ENCODE measurements around the gene SEMA3G. TPM values are rescaled to one million over a fixed set of nuclear protein-coding genes. Genes with fewer than 3 reads are reported as not detected.

Gene SEMA3G
- total and polyA plus RNA-seq, 2 donors (not counting 1 experiment from before 2014, with no cell fraction given), result 0.02 to 0.17 TPM

- H3K79me2 ChIP-seq (ENCODE audit: control insufficient read depth, insufficient read depth, low read length), result no peaks in the 10 kb centered on the region
- no peaks in the 10 kb centered on the region for H4K20me1 ChIP-seq (ENCODE audit: control insufficient read depth, extremely low read depth, insufficient read depth, low read length)
- no peaks in the 10 kb centered on the region for H3K9me3 ChIP-seq (ENCODE audit: control insufficient read depth, insufficient read depth, low read depth, low read length)
Measured at GRCh38 chr3:52396907-52397591, 47.9 kb downstream of the SEMA3G start.

GRCh38 chr3:52396011-52396906 is 48.6 kb downstream of the SEMA3G start:
- H3K27me3 ChIP-seq (ENCODE audit: control insufficient read depth, insufficient read depth, low read length), result peaks cover 4% of the 10 kb centered on the region
- no peak for TF ChIP-seq CTCF (conservative IDR thresholded peaks at IDR 0.05 in 1 of 2, IDR thresholded peaks at IDR 0.05 in 1 of 2; ENCODE audit: low read depth in 1 of 2, low read length in 2 of 2)

More at GRCh38 chr3:52396907-52397591, 47.9 kb downstream of the SEMA3G start:
- DNase-seq (ENCODE audit: low read depth in 2 of 2), result no peak
- no peak overlapping the region for H3K27ac ChIP-seq (ENCODE audit: insufficient read depth, low read length)
- TF ChIP-seq EZH2 (IDR thresholded peaks at IDR 0.05; ENCODE audit: low read length, missing control alignments) (no peak), CTCF (conservative IDR thresholded peaks at IDR 0.05 in 1 of 2, IDR thresholded peaks at IDR 0.05 in 1 of 2; ENCODE audit: low read depth in 1 of 2, low read length in 2 of 2) (no peak)
- H3K4me1 ChIP-seq (ENCODE audit: control insufficient read depth, extremely low read depth, insufficient read depth, low read length), result no peaks in the 10 kb centered on the region
- H3K4me2 ChIP-seq (ENCODE audit: extremely low read depth, insufficient read depth, low read length), result no peak overlapping the region
- H2AFZ ChIP-seq (ENCODE audit: low read length), result no peak overlapping the region
- H3K36me3 ChIP-seq (ENCODE audit: control insufficient read depth, insufficient read depth, low read length), result peaks cover 5% of the 10 kb centered on the region
- H3K27me3 ChIP-seq (ENCODE audit: control insufficient read depth, insufficient read depth, low read length), result peaks cover 4% of the 10 kb centered on the region
- no peak overlapping the region for H3K4me3 ChIP-seq (replicated peaks in 1 of 4; ENCODE audit: control extremely low read depth in 1 of 4, insufficient read depth in 1 of 4, low read depth in 3 of 4, low read length in 4 of 4)
- no peak overlapping the region for H3K9ac ChIP-seq (ENCODE audit: insufficient read depth, low read length)

GRCh38 chr3:52395503-52395865 is 49.4 kb downstream of the SEMA3G start:
- TF ChIP-seq CTCF (conservative IDR thresholded peaks at IDR 0.05 in 1 of 2, IDR thresholded peaks at IDR 0.05 in 1 of 2; ENCODE audit: low read depth in 1 of 2, low read length in 2 of 2), result no peak
- TF ChIP-seq EZH2 (IDR thresholded peaks at IDR 0.05; ENCODE audit: low read length, missing control alignments), result no peak
- Histone ChIP-seq H3K9me3 (ENCODE audit: control insufficient read depth, insufficient read depth, low read depth, low read length) (no peaks in the 10 kb centered on the region), H2AFZ (ENCODE audit: low read length) (no peak overlapping the region), H3K27ac (ENCODE audit: insufficient read depth, low read length) (no peak overlapping the region), H3K4me1 (ENCODE audit: control insufficient read depth, extremely low read depth, insufficient read depth, low read length) (no peaks in the 10 kb centered on the region), H3K4me2 (ENCODE audit: extremely low read depth, insufficient read depth, low read length) (no peak overlapping the region), H3K9ac (ENCODE audit: insufficient read depth, low read length) (no peak overlapping the region), H4K20me1 (ENCODE audit: control insufficient read depth, extremely low read depth, insufficient read depth, low read length) (no peaks in the 10 kb centered on the region), H3K36me3 (ENCODE audit: control insufficient read depth, insufficient read depth, low read length) (peaks cover under 1% of the 10 kb centered on the region), H3K4me3 (replicated peaks in 1 of 4; ENCODE audit: control extremely low read depth in 1 of 4, insufficient read depth in 1 of 4, low read depth in 3 of 4, low read length in 4 of 4) (no peak overlapping the region), H3K79me2 (ENCODE audit: control insufficient read depth, insufficient read depth, low read length) (no peaks in the 10 kb centered on the region), H3K27me3 (ENCODE audit: control insufficient read depth, insufficient read depth, low read length) (peaks cover 4% of the 10 kb centered on the region)
- DNase-seq (ENCODE audit: low read depth in 2 of 2), result no peak

More at GRCh38 chr3:52396011-52396906, 48.6 kb downstream of the SEMA3G start:
- H3K4me2 ChIP-seq (ENCODE audit: extremely low read depth, insufficient read depth, low read length), result no peak overlapping the region
- no peak overlapping the region for H3K4me3 ChIP-seq (replicated peaks in 1 of 4; ENCODE audit: control extremely low read depth in 1 of 4, insufficient read depth in 1 of 4, low read depth in 3 of 4, low read length in 4 of 4)
- no peak overlapping the region for H3K9ac ChIP-seq (ENCODE audit: insufficient read depth, low read length)
- no peaks in the 10 kb centered on the region for H4K20me1 ChIP-seq (ENCODE audit: control insufficient read depth, extremely low read depth, insufficient read depth, low read length)
- DNase-seq (ENCODE audit: low read depth in 2 of 2), result no peak
- no peak overlapping the region for H3K27ac ChIP-seq (ENCODE audit: insufficient read depth, low read length)
- no peak overlapping the region for H2AFZ ChIP-seq (ENCODE audit: low read length)
- H3K4me1 ChIP-seq (ENCODE audit: control insufficient read depth, extremely low read depth, insufficient read depth, low read length), result no peaks in the 10 kb centered on the region
- peaks cover 3% of the 10 kb centered on the region for H3K36me3 ChIP-seq (ENCODE audit: control insufficient read depth, insufficient read depth, low read length)
- no peaks in the 10 kb centered on the region for H3K9me3 ChIP-seq (ENCODE audit: control insufficient read depth, insufficient read depth, low read depth, low read length)
- H3K79me2 ChIP-seq (ENCODE audit: control insufficient read depth, insufficient read depth, low read length), result no peaks in the 10 kb centered on the region
